Lung microvascular endothelial cell (primary cell): ENCODE results near the gene INTS13. TPM values are rescaled to one million over a fixed set of nuclear protein-coding genes. Genes with fewer than 3 reads are reported as not detected.
"Not testable (repeated sequence)": the region's sequence is repeated elsewhere in the genome, so short reads cannot be mapped to it uniquely, and the experiment has no call there.

ENCODE experiments used
- DNase-seq, 2 donors: peaks; one replicate each; pipeline versions ENCODE4 v3.0.0 to v3.0.0-alpha.2; 2010; ENCODE audit warnings: low read depth in 2 of 2
- total RNA-seq: library from RNA; depleted of rRNA; stranded (reverse); fragments of >200 nt; gene quantifications from 2 replicates; pipeline ENCODE4 v1.2.1, GENCODE V29; 2014

The INTS13 gene, protein sequence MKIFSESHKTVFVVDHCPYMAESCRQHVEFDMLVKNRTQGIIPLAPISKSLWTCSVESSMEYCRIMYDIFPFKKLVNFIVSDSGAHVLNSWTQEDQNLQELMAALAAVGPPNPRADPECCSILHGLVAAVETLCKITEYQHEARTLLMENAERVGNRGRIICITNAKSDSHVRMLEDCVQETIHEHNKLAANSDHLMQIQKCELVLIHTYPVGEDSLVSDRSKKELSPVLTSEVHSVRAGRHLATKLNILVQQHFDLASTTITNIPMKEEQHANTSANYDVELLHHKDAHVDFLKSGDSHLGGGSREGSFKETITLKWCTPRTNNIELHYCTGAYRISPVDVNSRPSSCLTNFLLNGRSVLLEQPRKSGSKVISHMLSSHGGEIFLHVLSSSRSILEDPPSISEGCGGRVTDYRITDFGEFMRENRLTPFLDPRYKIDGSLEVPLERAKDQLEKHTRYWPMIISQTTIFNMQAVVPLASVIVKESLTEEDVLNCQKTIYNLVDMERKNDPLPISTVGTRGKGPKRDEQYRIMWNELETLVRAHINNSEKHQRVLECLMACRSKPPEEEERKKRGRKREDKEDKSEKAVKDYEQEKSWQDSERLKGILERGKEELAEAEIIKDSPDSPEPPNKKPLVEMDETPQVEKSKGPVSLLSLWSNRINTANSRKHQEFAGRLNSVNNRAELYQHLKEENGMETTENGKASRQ
- 17.3 and 17.7 TPM in 2 replicates for total RNA-seq

DNA sequence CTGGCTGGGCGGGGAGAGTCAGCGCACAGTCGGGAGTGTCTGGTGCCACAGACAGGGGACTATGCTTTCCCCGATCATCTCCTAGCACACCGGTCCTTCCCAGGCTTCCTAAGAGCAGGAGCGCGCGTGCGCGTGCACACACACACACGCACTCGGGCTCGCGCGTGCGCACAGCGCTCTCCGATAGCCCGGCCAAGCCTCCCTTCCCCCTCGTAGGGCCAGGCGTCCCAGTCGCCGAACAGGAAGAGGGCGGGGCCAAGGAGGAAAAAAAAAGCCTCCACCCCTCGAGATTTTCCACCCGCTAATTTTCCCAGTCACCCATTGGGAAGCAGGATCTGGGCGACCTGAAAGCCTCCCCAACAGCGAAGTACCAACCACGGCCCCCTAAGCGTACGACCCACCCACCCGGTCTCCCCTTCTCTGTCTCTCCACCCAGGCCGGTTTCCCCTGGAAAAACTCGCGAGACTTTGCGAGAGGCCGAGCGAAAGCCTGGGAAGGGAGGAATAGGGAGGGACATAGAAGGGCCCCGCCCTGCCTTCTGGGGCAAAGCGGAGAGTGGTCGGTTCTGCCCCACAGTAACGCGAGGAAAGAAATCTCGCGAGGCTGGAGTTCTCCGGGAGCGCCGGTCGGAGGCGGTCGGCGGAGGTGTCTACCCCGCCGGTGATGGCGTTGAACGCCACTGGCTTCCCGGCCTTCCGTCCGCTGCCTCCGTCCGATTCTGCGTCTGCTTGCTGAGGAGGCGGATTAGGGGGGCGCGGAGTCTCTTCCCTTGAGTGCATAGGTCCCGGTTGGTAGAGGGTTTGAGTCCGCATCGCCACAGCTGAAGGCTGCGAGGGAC lies at the start of gene INTS13, which contains the start of gene FGFR1OP2:
Gene INTS13 (minus strand): TSS at position 119 of the 838 bp plus-strand sequence. CDS start 1,178 bp downstream, outside the sequence.
Gene FGFR1OP2 (plus strand): TSS at position 608 of the 838 bp plus-strand sequence. CDS start 15,689 bp downstream, outside the sequence.
- peak; percentile 99 for DNase-seq

DNA sequence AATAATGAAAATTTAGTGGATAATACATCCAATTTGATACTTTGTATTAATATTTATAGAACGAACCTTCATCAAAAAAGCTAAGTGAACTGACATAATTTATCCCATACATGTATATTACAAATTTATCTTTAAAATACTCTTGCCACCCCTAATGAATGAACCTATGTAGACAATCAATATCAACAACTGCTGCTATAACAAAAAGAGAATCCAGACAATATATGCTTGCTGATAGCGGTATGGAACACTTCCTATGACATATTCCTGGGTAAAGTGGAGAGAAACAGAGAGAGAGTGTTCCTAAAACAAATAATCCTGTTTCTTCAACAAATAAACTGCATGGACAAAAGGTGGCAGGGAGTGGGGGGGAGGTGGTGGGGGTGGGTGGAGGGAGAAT lies 45.1 kb upstream of the INTS13 start:
- DNase-seq: no peak

DNA sequence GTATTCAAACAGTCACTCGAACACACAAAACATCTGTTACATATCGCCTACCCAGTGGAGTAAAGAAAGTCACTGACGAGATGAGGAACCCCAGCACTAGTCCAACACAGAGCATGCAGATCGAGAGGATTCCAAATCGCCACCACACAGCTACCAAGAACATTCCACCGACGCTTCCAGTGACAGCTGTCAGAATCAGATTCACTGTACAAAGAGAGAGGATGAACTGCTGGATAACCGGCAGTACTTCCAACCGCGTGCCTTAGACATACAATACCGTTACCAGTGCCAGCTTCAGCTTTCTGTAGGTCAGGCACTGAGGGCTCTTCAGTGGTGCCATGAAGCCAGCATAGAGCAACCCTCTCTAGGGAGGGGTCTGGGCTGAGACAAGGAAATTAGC lies 42.0 kb upstream of the INTS13 start:
- DNase-seq: no peak

GRCh38 chr12:26978801-26979200 lies 41.0 kb upstream of the INTS13 start:
- no peak for DNase-seq

- DNase-seq: no peak
These were observed 38.9 kb upstream of the INTS13 start for GRCh38 chr12:26976687-26977086.

DNA sequence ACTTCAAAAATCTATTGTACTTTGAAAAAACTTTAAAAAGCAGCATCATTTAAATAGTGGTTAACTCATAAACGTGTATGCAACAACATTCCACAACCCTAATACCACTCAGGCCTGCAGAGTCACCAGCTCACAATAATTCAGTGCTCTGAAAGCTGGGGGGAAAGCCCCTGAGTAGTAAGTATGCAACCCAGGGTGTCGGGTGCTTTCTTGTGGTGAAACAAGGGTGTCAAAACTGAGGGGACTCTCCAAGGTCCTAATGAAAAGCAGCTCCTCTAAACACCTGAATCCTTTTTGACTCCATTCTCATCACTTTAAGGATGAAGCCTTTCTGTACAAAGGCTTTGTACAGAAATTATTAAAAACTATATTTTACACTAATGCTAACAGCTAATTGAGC lies 34.2 kb upstream of the INTS13 start:
- DNase-seq: no peak

DNA sequence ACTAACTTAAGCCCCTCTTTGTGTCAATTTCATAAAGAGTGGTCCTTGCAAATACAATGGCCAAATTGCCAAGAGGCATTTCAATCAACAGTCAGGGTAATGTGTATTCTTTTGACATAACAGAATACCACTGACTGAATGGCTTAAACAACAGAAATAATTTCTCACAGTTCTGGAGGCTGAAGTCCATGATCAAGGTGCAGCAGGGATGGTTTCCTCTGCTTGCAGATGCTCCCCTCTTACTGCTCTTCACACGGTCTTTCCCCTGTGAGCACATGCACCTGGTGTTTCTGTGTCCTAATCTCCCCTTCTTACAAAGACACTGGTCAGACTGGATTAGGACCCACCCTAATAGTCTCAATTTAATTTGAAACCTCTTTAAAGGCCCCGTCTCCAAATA lies 32.4 kb upstream of the INTS13 start:
- no peak for DNase-seq

DNA sequence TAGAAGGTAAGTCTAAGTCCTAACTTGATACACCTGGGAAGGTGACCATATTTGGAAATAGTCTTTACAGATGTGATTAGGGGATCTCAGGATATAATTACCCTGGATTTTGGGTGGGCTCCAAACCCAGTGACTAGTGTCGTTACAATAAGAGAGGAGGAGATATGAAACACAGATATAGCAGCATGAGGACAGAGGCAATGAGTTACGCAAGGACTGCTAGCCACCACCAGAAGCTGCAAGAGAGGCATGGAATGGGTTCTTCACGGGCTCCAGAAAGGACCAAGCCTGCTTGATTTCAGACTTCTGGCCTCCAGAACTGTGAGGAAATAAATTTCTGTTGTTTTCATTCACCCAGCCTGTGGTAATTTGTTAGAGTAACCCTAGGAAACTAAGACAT lies 29.1 kb upstream of the INTS13 start:
- DNase-seq: no peak

- DNase-seq: no peak
These were observed 25.6 kb upstream of the INTS13 start for GRCh38 chr12:26963413-26963812.

DNA sequence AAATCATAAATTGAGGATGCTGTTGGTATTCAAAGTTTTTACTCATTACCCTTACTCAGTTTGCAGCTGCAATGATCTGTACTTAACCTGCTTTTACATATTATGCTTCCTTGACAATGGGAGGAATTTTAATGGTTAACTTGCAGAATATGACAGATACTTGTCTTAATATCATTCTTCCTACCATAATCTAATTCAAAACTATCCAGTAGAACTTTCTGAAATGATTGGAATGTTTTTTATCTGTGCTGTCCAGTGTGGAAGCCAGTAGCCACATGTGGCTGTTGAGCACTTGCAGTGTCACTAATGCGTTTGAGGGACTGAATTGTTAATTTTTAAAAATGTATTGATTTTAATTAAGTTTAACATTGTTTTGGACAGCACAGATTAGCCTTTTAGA lies 24.0 kb upstream of the INTS13 start:
- no peak for DNase-seq

GRCh38 chr12:26961391-26961790 lies 23.6 kb upstream of the INTS13 start:
- DNase-seq: not testable (repeated sequence)

- no peak for DNase-seq
These were observed 16.2 kb upstream of the INTS13 start for GRCh38 chr12:26954027-26954426.

- no peak for DNase-seq
These were observed 15.7 kb upstream of the INTS13 start for GRCh38 chr12:26953447-26953846.

- no peak for DNase-seq
These were observed 10.5 kb upstream of the INTS13 start for GRCh38 chr12:26948309-26948708.

DNA sequence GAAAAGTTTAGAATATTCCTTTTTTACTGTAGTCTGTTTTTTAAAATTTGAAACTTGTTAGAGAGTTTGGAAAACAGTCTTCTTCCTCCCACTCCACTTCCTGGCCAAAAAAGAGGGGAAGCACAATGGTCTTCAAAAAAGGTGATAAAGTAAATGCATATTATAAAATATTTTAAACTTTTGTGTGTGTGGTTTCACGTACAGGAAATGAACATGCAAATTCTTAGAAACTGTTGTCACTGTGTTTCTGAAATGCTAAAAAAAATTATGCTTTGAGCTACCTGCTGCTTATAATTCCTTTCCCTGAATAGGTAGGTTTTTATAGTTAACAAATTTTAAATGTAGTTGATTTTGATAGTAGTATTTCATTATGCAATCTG lies 3.4 kb upstream of the INTS13 start:
- peak; percentile 42 to 43 for DNase-seq

- peak; percentile 23 to 45 for DNase-seq
These were observed 2.9 kb upstream of the INTS13 start for GRCh38 chr12:26940516-26941214.

GRCh38 chr12:26939953-26940352 lies 2.2 kb upstream of the INTS13 start:
- no peak for DNase-seq

DNA sequence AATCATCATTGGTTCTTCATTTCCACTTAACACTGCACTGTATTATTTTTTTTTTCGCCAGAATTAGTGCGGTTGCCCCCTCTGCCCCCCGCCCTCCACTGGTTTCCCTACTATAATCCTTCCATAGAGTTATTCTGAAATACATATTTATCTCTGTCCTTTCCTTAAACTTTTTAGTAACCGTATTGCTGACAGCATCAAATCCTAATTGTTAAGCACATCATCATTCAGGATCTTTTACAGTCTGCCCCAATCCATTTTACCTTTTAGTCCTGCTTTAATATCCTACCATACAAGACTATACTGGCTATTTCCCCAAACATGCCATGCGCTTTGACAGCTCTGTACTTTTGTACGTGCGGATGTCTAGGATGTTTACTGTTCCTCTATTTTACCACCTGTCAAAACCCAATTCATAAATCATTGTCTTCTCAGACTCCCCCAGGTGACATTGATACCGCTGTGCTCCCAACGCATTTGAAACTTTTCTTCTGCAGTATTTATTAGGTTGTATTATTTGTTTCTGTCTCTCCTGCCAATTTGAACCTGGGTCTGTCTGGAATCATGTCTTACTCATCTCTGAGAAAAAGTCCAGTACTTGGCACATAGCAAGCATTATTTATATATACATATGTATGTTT lies 1.5 kb upstream of the INTS13 start:
- peak; percentile 31 to 35 for DNase-seq

DNA sequence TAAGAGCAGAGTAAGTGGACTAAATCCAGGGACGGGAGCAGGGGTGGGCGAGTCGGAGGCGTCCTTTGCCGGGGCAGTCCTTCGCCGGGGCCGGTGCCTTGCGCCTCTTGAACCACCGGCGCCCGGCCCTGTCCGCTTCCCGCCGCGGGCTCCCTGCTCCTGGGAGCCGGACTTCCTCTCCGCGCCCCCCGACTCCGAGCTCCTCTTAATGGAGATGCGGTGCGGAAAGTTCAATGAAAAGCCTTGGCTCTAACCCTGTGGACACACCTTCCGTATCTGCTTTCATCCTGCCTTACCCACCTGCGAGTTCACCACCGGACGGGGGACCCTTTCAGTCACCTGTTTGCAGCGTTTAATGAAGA lies 901 bp upstream of the INTS13 start:
- no peak for DNase-seq

GRCh38 chr12:26937443-26937862 lies 328 bp downstream of the INTS13 start:
- DNase-seq: no peak
